A549 treated with dexamethasone at 1 μM for 4 hours (cell line): ENCODE results near the gene FCRL6. TPM values are rescaled to one million over a fixed set of nuclear protein-coding genes. Genes with fewer than 3 reads are reported as not detected.

Source experiments
- total RNA-seq: library from RNA; stranded (reverse); fragments of 200-300 nt; extraction: Qiagen RNA extraction; gene quantifications from 5 replicates; pipeline ENCODE4 v1.2.3, GENCODE V29; 2022

Gene FCRL6
- total RNA-seq: not detected in 5 replicates

GRCh38 chr1:159802111-159802510, at the start of gene FCRL6:
Gene FCRL6, plus strand, starts transcription at chr1:159802360. Its CDS starts 65 bp downstream, at chr1:159802425.

GRCh38 chr1:159780583-159781582, 21.3 kb upstream of the FCRL6 start, which contains the start of gene DUSP23:
Gene DUSP23, plus strand, starts transcription at chr1:159780962. Its CDS starts 139 bp downstream, at chr1:159781101.

GRCh38 chr1:159826441-159827101, 24.4 kb downstream of the FCRL6 start, which contains the start of gene SLAMF8:
Gene SLAMF8, plus strand, starts transcription at chr1:159826873. Its CDS starts 26 bp downstream, at chr1:159826899.

GRCh38 chr1:159862557-159862956, 60.4 kb downstream of the FCRL6 start, which contains the start of gene VSIG8:
Gene VSIG8, minus strand, starts transcription at chr1:159862657. Its CDS starts 136 bp downstream, at chr1:159862521.

Other genes starting within 250 kb of the FCRL6 start
- 0.08 TPM in 1 of 5 replicates, not detected in the others for gene APCS, start 214.5 kb upstream of the FCRL6 start, total RNA-seq
- not detected in 5 replicates for gene CRP, start 87.8 kb upstream of the FCRL6 start, total RNA-seq
- gene DUSP23, start 21.4 kb upstream of the FCRL6 start, total RNA-seq: 58.0 to 74.4 TPM (median 72.4 TPM) in 5 replicates
- 0.05 to 0.31 TPM (median 0.15 TPM) in 5 replicates for gene SLAMF8, start 24.5 kb downstream of the FCRL6 start, total RNA-seq
- 0.06 to 0.11 TPM in 2 of 5 replicates, not detected in the others for gene VSIG8, start 60.3 kb downstream of the FCRL6 start, total RNA-seq
- gene CFAP45, start 97.8 kb downstream of the FCRL6 start, total RNA-seq: 0.53 to 0.80 TPM (median 0.75 TPM) in 5 replicates
- 973 to 1,007 TPM (median 994 TPM) in 5 replicates for gene TAGLN2, start 123.1 kb downstream of the FCRL6 start, total RNA-seq
- gene IGSF9, start 143.3 kb downstream of the FCRL6 start, total RNA-seq: 0.14 to 0.21 TPM (median 0.19 TPM) in 5 replicates
- 0.22 to 0.43 TPM (median 0.37 TPM) in 5 replicates for gene SLAMF9, start 151.9 kb downstream of the FCRL6 start, total RNA-seq
- gene PIGM, start 229.6 kb downstream of the FCRL6 start, total RNA-seq: 4.0 to 4.9 TPM (median 4.5 TPM) in 5 replicates